Fibroblast of lung (primary cell): Measurements from ENCODE around the gene CREM. TPM values are rescaled to one million over a fixed set of nuclear protein-coding genes. Genes with fewer than 3 reads are reported as not detected.

Experiments used
- DNase-seq, 2 donors: peaks; one replicate each; pipeline versions ENCODE4 v3.0.0 to v3.0.0-alpha.2; 2010; ENCODE audit warnings: low read depth in 2 of 2
- H2AFZ ChIP-seq: 2 replicates; pipeline ENCODE4 v1.5.1; 2012; ENCODE audit warnings: low read length, control low read depth, inconsistent platforms
- H3K27ac ChIP-seq: 2 replicates; pipeline ENCODE4 v1.5.1; 2011; ENCODE audit warnings: low read length, control low read depth; ENCODE audit not compliant: insufficient read depth
- H3K27me3 ChIP-seq: 2 replicates; pipeline ENCODE4 v1.5.1; 2011; ENCODE audit warnings: mild to moderate bottlenecking, low read length; ENCODE audit not compliant: control insufficient read depth, insufficient read depth
- H3K36me3 ChIP-seq: 2 replicates; pipeline ENCODE4 v1.5.1; 2011; ENCODE audit warnings: low read length; ENCODE audit not compliant: control insufficient read depth, insufficient read depth
- H3K4me1 ChIP-seq: 2 replicates; pipeline ENCODE4 v1.5.1; 2011; ENCODE audit warnings: low read length; ENCODE audit not compliant: control insufficient read depth, insufficient read depth; ENCODE audit errors: extremely low read depth
- H3K4me2 ChIP-seq: 2 replicates; pipeline ENCODE4 v1.5.1; 2011; ENCODE audit warnings: low read length, control low read depth; ENCODE audit not compliant: insufficient read depth; ENCODE audit errors: extremely low read depth
- H3K4me3 ChIP-seq, 4 experiments: fragments of 200-600 bp in 1 of 4; sonication (generic) in 1 of 4; replicated peaks in 1 of 4; 2 replicates each; pipeline ENCODE4 v1.5.1; 2011 to 2016; ENCODE audit warnings: low read length in 4 of 4, low read depth in 3 of 4, mild to moderate bottlenecking in 3 of 4, control low read depth in 2 of 4, inconsistent platforms in 1 of 4, mixed read lengths in 1 of 4; ENCODE audit not compliant: insufficient read depth in 1 of 4; ENCODE audit errors: control extremely low read depth in 1 of 4
- H3K79me2 ChIP-seq: 2 replicates; pipeline ENCODE4 v1.5.1; 2012; ENCODE audit warnings: mild to moderate bottlenecking, low read length, inconsistent platforms; ENCODE audit not compliant: control insufficient read depth, insufficient read depth
- H3K9ac ChIP-seq: 2 replicates; pipeline ENCODE4 v1.5.1; 2011; ENCODE audit warnings: mild to moderate bottlenecking, low read length, control low read depth; ENCODE audit not compliant: insufficient read depth
- H3K9me3 ChIP-seq: 2 replicates; pipeline ENCODE4 v1.5.1; 2012; ENCODE audit warnings: low read depth, low read length; ENCODE audit not compliant: control insufficient read depth, insufficient read depth
- H4K20me1 ChIP-seq: 2 replicates; pipeline ENCODE4 v1.5.1; 2011; ENCODE audit warnings: low read length; ENCODE audit not compliant: control insufficient read depth, insufficient read depth; ENCODE audit errors: extremely low read depth
- EZH2 ChIP-seq: IDR thresholded peaks from 2 replicates; pipeline ENCODE4 v1.5.1; 2012; ENCODE audit warnings: low read length, control low read depth, mild to moderate bottlenecking; ENCODE audit errors: missing control alignments
- polyA plus RNA-seq, 2 donors: library from polyadenylated mRNA; depleted of rRNA in 1 of 2; stranded (reverse) in 1 of 2; unstranded in 1 of 2; fragments of >200 nt; gene quantifications; 2 replicates each; pipeline ENCODE4 v1.2.1, GENCODE V29; 2011 to 2012; ENCODE audit warnings: missing spikeins in 1 of 2
- total RNA-seq: library from RNA; depleted of rRNA; stranded (reverse); fragments of >200 nt; gene quantifications from 2 replicates; pipeline ENCODE4 v1.2.1, GENCODE V29; 2014
- TF ChIP-seq, protein P1 (sequence below), 2 donors: IDR thresholded peaks in 1 of 2; conservative IDR thresholded peaks in 1 of 2; 1 replicate in 1 of 2; 2 replicates in 1 of 2; pipeline ENCODE4 v1.5.1; 2011 to 2012; ENCODE audit warnings: low read length in 2 of 2, control low read depth in 1 of 2, inconsistent platforms in 1 of 2, low read depth in 1 of 2, mild to moderate bottlenecking in 1 of 2

Gene CREM
- total and polyA plus RNA-seq, 2 donors (not counting 1 experiment from before 2014, with no cell fraction given): 29.9 to 32.1 TPM

DNA sequence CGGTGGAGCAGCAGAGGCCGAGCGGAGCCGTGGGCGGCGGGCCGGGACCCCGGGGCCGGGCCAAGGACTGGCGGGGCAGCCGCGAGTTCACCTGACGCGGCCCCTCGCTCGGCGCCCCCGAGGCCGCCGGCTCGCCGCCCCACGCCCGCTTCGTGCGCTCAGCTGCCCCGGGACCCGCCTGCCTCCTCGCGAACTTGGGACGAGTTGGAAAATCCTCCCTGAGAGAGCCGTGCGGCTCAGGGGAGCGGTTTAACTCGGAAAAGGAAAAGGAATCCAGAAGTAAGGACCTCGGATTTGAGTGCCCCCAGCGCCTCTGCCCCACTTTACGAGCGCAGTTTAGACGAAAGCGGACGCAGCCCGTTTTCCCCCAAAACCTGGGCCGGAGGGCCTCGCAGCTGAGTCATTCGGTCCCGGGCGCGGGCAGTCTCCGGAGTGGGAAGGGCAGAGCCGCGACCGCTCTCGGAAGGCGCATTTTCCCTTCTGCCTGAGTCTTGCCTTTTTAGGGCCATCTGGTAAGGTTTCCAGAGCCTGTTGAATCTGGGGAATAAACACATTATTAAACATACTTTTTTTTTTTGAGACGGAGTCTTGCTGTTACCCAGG lies 744 bp downstream of the CREM start:
- no peak for TF ChIP-seq EZH2
- TF ChIP-seq, protein P1, sequence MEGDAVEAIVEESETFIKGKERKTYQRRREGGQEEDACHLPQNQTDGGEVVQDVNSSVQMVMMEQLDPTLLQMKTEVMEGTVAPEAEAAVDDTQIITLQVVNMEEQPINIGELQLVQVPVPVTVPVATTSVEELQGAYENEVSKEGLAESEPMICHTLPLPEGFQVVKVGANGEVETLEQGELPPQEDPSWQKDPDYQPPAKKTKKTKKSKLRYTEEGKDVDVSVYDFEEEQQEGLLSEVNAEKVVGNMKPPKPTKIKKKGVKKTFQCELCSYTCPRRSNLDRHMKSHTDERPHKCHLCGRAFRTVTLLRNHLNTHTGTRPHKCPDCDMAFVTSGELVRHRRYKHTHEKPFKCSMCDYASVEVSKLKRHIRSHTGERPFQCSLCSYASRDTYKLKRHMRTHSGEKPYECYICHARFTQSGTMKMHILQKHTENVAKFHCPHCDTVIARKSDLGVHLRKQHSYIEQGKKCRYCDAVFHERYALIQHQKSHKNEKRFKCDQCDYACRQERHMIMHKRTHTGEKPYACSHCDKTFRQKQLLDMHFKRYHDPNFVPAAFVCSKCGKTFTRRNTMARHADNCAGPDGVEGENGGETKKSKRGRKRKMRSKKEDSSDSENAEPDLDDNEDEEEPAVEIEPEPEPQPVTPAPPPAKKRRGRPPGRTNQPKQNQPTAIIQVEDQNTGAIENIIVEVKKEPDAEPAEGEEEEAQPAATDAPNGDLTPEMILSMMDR (conservative IDR thresholded peaks at IDR 0.05 in 1 of 2, IDR thresholded peaks at IDR 0.05 in 1 of 2; ENCODE audit: low read depth in 1 of 2, low read length in 2 of 2): no peak
- Histone ChIP-seq H3K9me3 (no peaks in the 10 kb centered on the region), H3K4me1 (no peaks in the 10 kb centered on the region), H3K9ac (peak overlapping the region; percentile 100), H3K27ac (peak overlapping the region; percentile 100), H2AFZ (no peak overlapping the region), H3K4me2 (peak overlapping the region; percentile 58), H3K79me2 (peaks cover 11% of the 10 kb centered on the region), H3K4me3 (peak overlapping the region; percentile 70 to 89 (median 86)), H3K36me3 (no peaks in the 10 kb centered on the region), H4K20me1 (no peaks in the 10 kb centered on the region), H3K27me3 (no peaks in the 10 kb centered on the region)
- peak; percentile 67 to 69 for DNase-seq

DNA sequence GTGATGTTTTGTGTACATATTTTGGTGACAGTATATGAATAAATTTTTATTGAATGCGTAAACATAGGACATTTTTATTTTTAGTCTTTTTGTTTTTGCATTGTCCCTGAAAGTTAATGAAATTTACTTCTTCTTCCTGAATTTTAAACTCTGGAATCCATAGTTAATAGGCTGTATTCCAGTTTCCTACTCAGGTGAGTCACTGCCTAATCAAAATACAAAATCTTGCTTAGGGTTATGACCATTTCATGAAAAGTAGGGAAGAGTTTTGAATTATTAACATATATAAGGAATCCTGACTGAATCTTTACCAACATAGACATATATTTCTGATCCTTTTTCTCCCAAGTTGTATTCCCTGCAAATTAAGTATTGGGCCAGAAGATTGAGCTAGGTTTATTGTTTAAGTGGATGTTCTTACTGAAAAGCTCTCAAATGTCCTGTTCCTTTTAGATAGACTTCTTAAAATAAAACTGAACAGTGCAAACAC lies 2.6 kb downstream of the CREM start:
- Histone ChIP-seq H3K36me3 (no peaks in the 10 kb centered on the region), H3K4me2 (no peak overlapping the region), H3K27ac (no peak overlapping the region), H3K27me3 (no peaks in the 10 kb centered on the region), H2AFZ (no peak overlapping the region), H3K4me3 (no peak overlapping the region), H4K20me1 (no peaks in the 10 kb centered on the region), H3K79me2 (peaks cover 11% of the 10 kb centered on the region), H3K9ac (no peak overlapping the region), H3K9me3 (no peaks in the 10 kb centered on the region), H3K4me1 (no peaks in the 10 kb centered on the region)
- DNase-seq: no peak
- no peak for TF ChIP-seq EZH2
- TF ChIP-seq, protein P1 (conservative IDR thresholded peaks at IDR 0.05 in 1 of 2, IDR thresholded peaks at IDR 0.05 in 1 of 2; ENCODE audit: low read depth in 1 of 2, low read length in 2 of 2): no peak

- no peak for DNase-seq
- no peaks in the 10 kb centered on the region for H3K4me1 ChIP-seq
- H2AFZ ChIP-seq: no peak overlapping the region
- no peak overlapping the region for H3K4me3 ChIP-seq
- no peaks in the 10 kb centered on the region for H4K20me1 ChIP-seq
- H3K27me3 ChIP-seq: no peaks in the 10 kb centered on the region
- no peak for TF ChIP-seq EZH2
- TF ChIP-seq, protein P1 (conservative IDR thresholded peaks at IDR 0.05 in 1 of 2, IDR thresholded peaks at IDR 0.05 in 1 of 2; ENCODE audit: low read depth in 1 of 2, low read length in 2 of 2): no peak
- H3K9ac ChIP-seq: no peak overlapping the region
- peaks cover 11% of the 10 kb centered on the region for H3K79me2 ChIP-seq
- no peak overlapping the region for H3K27ac ChIP-seq
- H3K9me3 ChIP-seq: no peaks in the 10 kb centered on the region
- H3K4me2 ChIP-seq: no peak overlapping the region
- no peaks in the 10 kb centered on the region for H3K36me3 ChIP-seq
Observed at GRCh38 chr10:35130663-35131062, 4.0 kb downstream of the CREM start.
